Right lobe of liver (tissue), 6 donors: ENCODE results near the gene KLF11. TPM values are rescaled to one million over a fixed set of nuclear protein-coding genes. Genes with fewer than 3 reads are reported as not detected.
A peak's percentile ranks its signal among the peaks of the same experiment; 100 is the strongest.

Source experiments
- ATAC-seq, 4 donors: fragments of 200-7000 bp; cut with Tn5 transposase; one replicate each; pipeline ENCODE4 v1.9.1; 2020; ENCODE audit warnings: mild to moderate bottlenecking in 4 of 4, moderate library complexity in 4 of 4
- DNase-seq, 3 donors: peaks; one replicate each; pipeline ENCODE4 v3.0.0-alpha.2; 2020
- H3K27ac ChIP-seq, 3 donors: fragments of 200-600 bp; one replicate each; pipeline ENCODE4 v1.8.0; 2022
- H3K27me3 ChIP-seq, 2 donors: fragments of 200-600 bp; one replicate each; pipeline ENCODE4 v1.8.0; 2022
- H3K36me3 ChIP-seq, 4 donors: fragments of 200-600 bp; sonication (generic) in 1 of 4; one replicate each; pipeline versions ENCODE4 v1.5.1 to v1.8.0; 2017 to 2022; ENCODE audit warnings: control low read depth in 1 of 4
- H3K4me1 ChIP-seq, 4 donors: fragments of 200-600 bp; sonication (generic) in 1 of 4; one replicate each; pipeline versions ENCODE4 v1.5.1 to v1.8.0; 2017 to 2022; ENCODE audit warnings: control low read depth in 1 of 4
- H3K4me3 ChIP-seq, 3 donors: fragments of 200-600 bp; one replicate each; pipeline ENCODE4 v1.8.0; 2022
- H3K9me3 ChIP-seq, 4 donors: fragments of 200-600 bp; sonication (generic) in 1 of 4; one replicate each; pipeline versions ENCODE4 v1.5.1 to v1.8.0; 2017 to 2022; ENCODE audit warnings: control low read depth in 1 of 4
- POLR2A ChIP-seq: fragments of 450-650 bp; IDR thresholded peaks from one replicate; pipeline ENCODE4 v1.6.1; 2017; ENCODE audit warnings: antibody characterized with exemption, mild to moderate bottlenecking
- WGBS: methylation state at CpG from one replicate; pipeline ENCODE4 v1.1.6; 2018; ENCODE audit warnings: low coverage, low lambda C conversion rate; ENCODE audit not compliant: insufficient coverage; ENCODE audit errors: missing lambda C conversion rate; 5-methylcytosine and 5-hydroxymethylcytosine counted together
- intact Hi-C, 2 donors: fragments of 100-400 bp; cut with DNase I; formaldehyde crosslinking; loops; one replicate each; pipeline versions ENCODE4 v1.11.2 to v1.14.1; 2022
- total RNA-seq, 6 experiments: library from RNA; depleted of rRNA in 2 of 6; stranded (reverse); fragments of >200 nt in 2 of 6; fragmentation: NEBNext Ultra II Directional in 3 of 6; extraction: Animal tissue kit (Norgen Biotek cat#: 25700) in 3 of 6; gene quantifications; one replicate each; pipeline versions ENCODE4 v1.1.0 to v1.2.4, GENCODE V29; 2016 to 2023
- TF ChIP-seq, protein P1 (sequence below), 4 donors: fragments of 200-600 bp in 3 of 4; fragments of 450-650 bp in 1 of 4; IDR thresholded peaks; one replicate each; pipeline versions ENCODE4 v1.5.1 to v1.8.0; 2016 to 2022; ENCODE audit warnings: antibody characterized with exemption in 4 of 4, mild to moderate bottlenecking in 2 of 4
- donor health status: DM: no; HTN: yes; CAD: no.
- donor health status: DM: no; HTN: no; CAD: no.
- donor health status: DM: no; HTN: no; CAD: no.
- donor health status: DM: no; HTN: yes; CAD: no.
- donor health status: DM: no; HTN: yes; CAD: no.

Gene KLF11
- total RNA-seq, 6 experiments from 2014 or later: 10.9 to 40.1 (median 27.8) TPM

DNA sequence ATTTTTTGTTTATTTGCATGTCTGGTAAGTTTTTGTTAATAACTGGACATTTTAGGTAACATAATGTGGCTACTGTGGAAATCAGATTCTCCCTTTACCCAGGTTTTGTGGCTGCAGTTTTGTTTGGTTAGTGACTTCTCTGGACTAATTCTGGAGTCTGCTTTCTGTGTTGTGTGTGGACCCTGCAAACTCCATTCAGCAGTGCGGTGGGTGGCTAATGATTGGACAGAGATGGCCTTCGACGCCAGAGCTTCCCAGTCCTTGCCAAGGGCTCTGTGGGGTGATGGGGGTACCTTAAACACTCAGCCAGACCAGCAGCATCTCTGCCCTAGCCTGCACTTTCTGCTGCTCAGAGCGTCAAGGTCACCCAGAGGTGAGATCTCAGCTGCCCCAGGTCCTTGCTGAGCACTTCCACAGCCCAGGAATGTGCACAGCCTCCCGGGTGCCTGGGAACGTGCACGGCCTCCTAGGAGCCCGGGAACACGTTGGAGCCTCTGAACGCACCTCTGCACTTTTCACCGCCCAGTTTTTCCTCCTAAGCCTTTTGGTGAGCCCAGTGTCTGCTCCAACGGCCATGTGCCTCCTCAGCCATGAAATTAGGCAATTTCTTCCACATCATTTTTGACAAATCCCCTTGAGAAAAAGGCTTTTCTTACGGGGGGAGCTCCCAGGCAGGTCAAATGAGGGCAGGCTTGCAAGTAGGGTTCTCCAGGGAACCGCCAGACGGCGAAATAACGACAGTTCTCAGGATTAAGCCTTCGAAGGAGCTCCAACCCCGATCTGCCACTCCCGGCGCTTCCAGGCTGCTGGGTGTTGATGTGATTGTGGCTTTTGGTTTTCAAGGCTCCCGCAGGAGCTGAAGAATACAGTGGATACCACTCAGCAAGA, 35.2 kb upstream of the KLF11 start:
- TF ChIP-seq, protein P1, sequence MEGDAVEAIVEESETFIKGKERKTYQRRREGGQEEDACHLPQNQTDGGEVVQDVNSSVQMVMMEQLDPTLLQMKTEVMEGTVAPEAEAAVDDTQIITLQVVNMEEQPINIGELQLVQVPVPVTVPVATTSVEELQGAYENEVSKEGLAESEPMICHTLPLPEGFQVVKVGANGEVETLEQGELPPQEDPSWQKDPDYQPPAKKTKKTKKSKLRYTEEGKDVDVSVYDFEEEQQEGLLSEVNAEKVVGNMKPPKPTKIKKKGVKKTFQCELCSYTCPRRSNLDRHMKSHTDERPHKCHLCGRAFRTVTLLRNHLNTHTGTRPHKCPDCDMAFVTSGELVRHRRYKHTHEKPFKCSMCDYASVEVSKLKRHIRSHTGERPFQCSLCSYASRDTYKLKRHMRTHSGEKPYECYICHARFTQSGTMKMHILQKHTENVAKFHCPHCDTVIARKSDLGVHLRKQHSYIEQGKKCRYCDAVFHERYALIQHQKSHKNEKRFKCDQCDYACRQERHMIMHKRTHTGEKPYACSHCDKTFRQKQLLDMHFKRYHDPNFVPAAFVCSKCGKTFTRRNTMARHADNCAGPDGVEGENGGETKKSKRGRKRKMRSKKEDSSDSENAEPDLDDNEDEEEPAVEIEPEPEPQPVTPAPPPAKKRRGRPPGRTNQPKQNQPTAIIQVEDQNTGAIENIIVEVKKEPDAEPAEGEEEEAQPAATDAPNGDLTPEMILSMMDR (IDR thresholded peaks at IDR 0.05): no peak
- no peak for TF ChIP-seq POLR2A
- Histone ChIP-seq H3K27ac (no peak overlapping the region), H3K9me3 (no peaks in the 10 kb centered on the region), H3K4me3 (peak overlapping the region in 1 of 3 donors; percentile 44), H3K36me3 (no peaks in the 10 kb centered on the region), H3K27me3 (no peaks in the 10 kb centered on the region), H3K4me1 (peaks cover 0 to 31% (median 13%) of the 10 kb centered on the region in 4 donors)
- DNase-seq: peak in 1 of 3 donors; percentile 36
- intact Hi-C loops: no loop called here
- ATAC-seq: no peak
- 82% methylated on average over 12 of the region's 22 CpGs for WGBS

DNA sequence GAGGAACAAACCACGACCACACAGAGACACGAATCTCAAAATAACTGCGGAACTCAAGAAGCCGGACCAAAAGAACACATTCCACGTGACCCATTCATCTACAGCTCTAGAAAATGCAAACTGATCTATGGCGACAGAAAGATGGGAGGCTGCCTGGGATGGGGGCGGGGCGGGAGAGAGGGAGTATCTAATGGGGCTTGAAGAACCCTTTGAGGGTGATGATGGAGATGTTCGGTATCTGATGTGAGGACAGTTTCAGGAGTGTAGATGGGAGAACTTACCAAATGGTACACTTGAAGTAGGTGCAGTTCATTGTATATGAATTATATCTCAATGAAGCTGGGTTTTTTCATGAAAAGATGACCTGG, 34.6 kb upstream of the KLF11 start:
- Histone ChIP-seq H3K9me3 (no peaks in the 10 kb centered on the region), H3K27ac (no peak overlapping the region), H3K36me3 (no peaks in the 10 kb centered on the region), H3K4me1 (peaks cover 0 to 31% (median 13%) of the 10 kb centered on the region in 4 donors), H3K27me3 (no peaks in the 10 kb centered on the region), H3K4me3 (peak overlapping the region in 1 of 3 donors; percentile 44)
- TF ChIP-seq POLR2A: no peak
- TF ChIP-seq, protein P1 (IDR thresholded peaks at IDR 0.05): no peak
- WGBS: 89% methylated on average over 9 of the region's 9 CpGs
- DNase-seq (no peak), ATAC-seq (no peak)
- intact Hi-C loops: no loop called here

DNA sequence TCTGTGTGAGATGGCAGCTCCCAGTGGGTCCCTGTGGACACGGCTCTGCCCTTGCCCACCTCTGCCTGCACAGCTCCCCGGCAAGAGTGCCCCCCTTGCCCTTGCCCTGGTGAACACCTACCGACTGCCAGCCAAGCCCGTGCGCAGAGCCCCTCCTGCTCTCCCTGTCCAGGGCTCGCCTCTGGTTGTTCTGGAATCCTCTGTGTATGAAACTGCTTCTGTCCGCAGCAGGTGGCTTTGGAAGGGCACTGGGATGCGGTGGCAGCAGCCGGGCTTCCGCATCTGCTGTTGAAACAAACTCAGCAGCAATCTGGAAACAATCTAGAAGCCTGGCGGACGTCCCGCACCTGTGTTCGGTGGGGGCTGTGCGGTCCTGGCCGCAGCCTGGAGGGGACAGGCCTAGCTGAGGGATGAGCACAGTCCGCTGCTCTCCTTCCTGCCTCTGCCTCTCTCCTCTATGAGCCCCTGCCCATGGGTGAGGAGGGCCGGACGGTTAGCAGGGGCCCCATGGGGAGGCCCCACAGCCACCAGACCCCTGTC, 34.0 kb upstream of the KLF11 start:
- 43% methylated on average over 6 of the region's 19 CpGs for WGBS
- ATAC-seq: peak in 2 of 4 donors; percentile 1 to 59
- intact Hi-C loops: no loop called here

More for the DNA sequence above, 34.0 kb upstream of the KLF11 start:
- peak overlapping the region; percentile 89 to 97 (median 94) for H3K27ac ChIP-seq
- peaks cover 0 to 31% (median 13%) of the 10 kb centered on the region in 4 donors for H3K4me1 ChIP-seq
- no peak for TF ChIP-seq POLR2A
- TF ChIP-seq, protein P1 (IDR thresholded peaks at IDR 0.05): no peak
- peak overlapping the region in 1 of 3 donors; percentile 44 for H3K4me3 ChIP-seq
- no peaks in the 10 kb centered on the region for H3K27me3 ChIP-seq
- peak in 2 of 3 donors; percentile 47 to 52 for DNase-seq
- H3K9me3 ChIP-seq: no peaks in the 10 kb centered on the region
- H3K36me3 ChIP-seq: no peaks in the 10 kb centered on the region
